Measurements from ENCODE around the gene TXLNA. TPM values are rescaled to one million over a fixed set of nuclear protein-coding genes. Genes with fewer than 3 reads are reported as not detected.

Gene TXLNA
- total RNA-seq, 2 donors from 2014 or later, result 22.9 to 24.6 TPM

- no peak for ATAC-seq
- Mint-ChIP-seq H3K27me3 (no peaks in the 10 kb centered on the region), H3K36me3 (ENCODE audit: low read depth) (peaks cover 3% of the 10 kb centered on the region), H3K27ac (peak overlapping the region; percentile 77), H3K4me3 (no peak overlapping the region), H3K4me1 (peaks cover 23% of the 10 kb centered on the region)
- no peak for DNase-seq
- no peaks in the 10 kb centered on the region for H3K9me3 ChIP-seq (ENCODE audit: control insufficient read depth, low read length, poor library complexity, severe bottlenecking)
Observed at GRCh38 chr1:32228771-32229170, 49.3 kb downstream of the TXLNA start.

DNA sequence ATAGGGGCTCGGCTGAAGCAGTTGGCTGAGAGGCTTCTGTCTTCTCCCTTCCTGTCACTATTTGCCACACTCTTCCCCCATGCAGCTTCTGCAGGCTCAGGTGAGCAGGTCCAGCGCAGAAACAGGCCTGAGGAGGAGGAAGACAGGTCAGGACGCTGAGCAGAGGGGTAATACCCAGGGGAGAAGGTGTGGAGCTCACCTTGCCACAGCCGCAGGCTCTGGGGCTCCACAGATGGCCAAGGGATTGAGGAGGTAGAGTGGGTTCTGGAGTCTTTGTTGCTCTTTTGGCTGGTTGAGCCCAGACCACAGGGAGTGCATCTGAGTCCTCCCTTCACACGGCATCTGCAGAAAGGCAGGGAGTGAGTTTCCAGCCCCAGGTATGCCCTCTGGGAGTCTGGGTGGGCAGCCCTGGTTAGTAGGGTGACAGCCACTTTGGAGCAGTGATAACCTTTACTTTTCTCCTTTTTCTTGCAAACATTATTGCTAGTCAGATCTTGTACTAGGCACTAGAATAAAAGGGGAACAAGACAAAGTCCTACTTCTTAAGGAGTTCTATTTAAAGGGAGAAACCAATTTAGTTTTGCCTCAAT, 52.5 kb downstream of the TXLNA start:
- Mint-ChIP-seq H3K27ac (peak overlapping the region; percentile 73), H3K4me1 (peaks cover 16% of the 10 kb centered on the region), H3K27me3 (no peaks in the 10 kb centered on the region), H3K4me3 (no peak overlapping the region), H3K36me3 (ENCODE audit: low read depth) (peaks cover 3% of the 10 kb centered on the region)
- H3K9me3 ChIP-seq (ENCODE audit: control insufficient read depth, low read length, poor library complexity, severe bottlenecking), result no peaks in the 10 kb centered on the region
- ATAC-seq, result no peak
- no peak for DNase-seq

- H3K9me3 ChIP-seq (ENCODE audit: control insufficient read depth, low read length, poor library complexity, severe bottlenecking), result no peaks in the 10 kb centered on the region
- no peak for DNase-seq
- ATAC-seq, result no peak
- H3K4me3 Mint-ChIP-seq, result no peak overlapping the region
- peak overlapping the region; percentile 73 for H3K27ac Mint-ChIP-seq
- H3K27me3 Mint-ChIP-seq, result no peaks in the 10 kb centered on the region
- peaks cover 2% of the 10 kb centered on the region for H3K36me3 Mint-ChIP-seq (ENCODE audit: low read depth)
- peaks cover 14% of the 10 kb centered on the region for H3K4me1 Mint-ChIP-seq
Observed at GRCh38 chr1:32232558-32233304, 53.3 kb downstream of the TXLNA start.

- ATAC-seq (no peak), DNase-seq (no peak)
- H3K9me3 ChIP-seq (ENCODE audit: control insufficient read depth, low read length, poor library complexity, severe bottlenecking), result no peaks in the 10 kb centered on the region
- no peaks in the 10 kb centered on the region for H3K27me3 Mint-ChIP-seq
- no peaks in the 10 kb centered on the region for H3K36me3 Mint-ChIP-seq (ENCODE audit: low read depth)
- H3K4me3 Mint-ChIP-seq, result no peak overlapping the region
- peaks cover 8% of the 10 kb centered on the region for H3K4me1 Mint-ChIP-seq
- H3K27ac Mint-ChIP-seq, result no peak overlapping the region
Observed at GRCh38 chr1:32234792-32235191, 55.3 kb downstream of the TXLNA start.

DNA sequence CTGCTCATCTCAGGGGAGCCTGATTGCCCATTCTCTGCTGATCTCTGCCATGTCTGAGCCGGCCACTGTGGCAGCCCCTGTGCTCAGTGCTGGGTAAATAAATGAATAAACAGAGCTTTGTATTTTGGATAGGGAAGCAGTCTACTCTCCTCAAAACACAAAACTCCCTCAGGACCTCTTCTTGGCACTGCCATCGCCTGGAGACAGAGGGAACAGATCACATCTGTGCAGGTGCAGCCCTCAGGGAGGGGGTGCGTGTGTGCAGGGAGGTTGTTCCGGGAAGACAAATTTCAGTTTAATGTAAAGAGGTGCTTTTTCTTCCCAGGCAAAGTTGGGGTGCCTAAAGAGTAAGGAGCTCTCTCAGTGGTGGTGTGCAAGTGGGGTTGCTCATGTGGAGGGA, 59.9 kb downstream of the TXLNA start:
- Mint-ChIP-seq H3K27me3 (no peaks in the 10 kb centered on the region), H3K36me3 (ENCODE audit: low read depth) (no peaks in the 10 kb centered on the region), H3K4me3 (peak overlapping the region; percentile 91), H3K27ac (no peak overlapping the region), H3K4me1 (peaks cover 16% of the 10 kb centered on the region)
- ATAC-seq (no peak), DNase-seq (no peak)
- no peaks in the 10 kb centered on the region for H3K9me3 ChIP-seq (ENCODE audit: control insufficient read depth, low read length, poor library complexity, severe bottlenecking)

DNA sequence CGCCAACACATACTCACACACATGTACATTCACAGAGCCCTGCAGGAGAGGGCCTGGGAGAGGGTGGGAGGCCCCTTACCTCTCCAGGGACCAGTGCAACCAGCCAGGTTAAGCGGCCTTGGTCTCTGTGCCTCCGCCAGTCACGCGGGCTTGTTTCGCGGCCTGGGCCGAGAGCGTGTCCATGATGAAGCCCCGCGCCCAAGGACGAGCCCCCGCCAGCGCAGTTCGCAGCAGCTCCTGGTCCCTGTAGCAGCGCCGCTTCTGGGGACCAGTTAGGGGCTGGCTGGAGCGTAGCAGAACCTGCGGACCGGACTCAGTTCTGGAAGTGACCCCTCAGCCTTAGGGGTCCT, 60.3 kb downstream of the TXLNA start:
- Mint-ChIP-seq H3K27me3 (no peaks in the 10 kb centered on the region), H3K36me3 (ENCODE audit: low read depth) (no peaks in the 10 kb centered on the region), H3K4me3 (peak overlapping the region; percentile 91), H3K27ac (no peak overlapping the region), H3K4me1 (peaks cover 16% of the 10 kb centered on the region)
- no peaks in the 10 kb centered on the region for H3K9me3 ChIP-seq (ENCODE audit: control insufficient read depth, low read length, poor library complexity, severe bottlenecking)
- DNase-seq (no peak), ATAC-seq (no peak)

GRCh38 chr1:32240140-32240951, 60.9 kb downstream of the TXLNA start:
- Mint-ChIP-seq H3K4me1 (peaks cover 16% of the 10 kb centered on the region), H3K27ac (peak overlapping the region; percentile 72), H3K27me3 (no peaks in the 10 kb centered on the region), H3K36me3 (ENCODE audit: low read depth) (no peaks in the 10 kb centered on the region), H3K4me3 (peak overlapping the region; percentile 91)
- ATAC-seq (peak; percentile 73), DNase-seq (peak; percentile 29 to 62 (median 58))
- no peaks in the 10 kb centered on the region for H3K9me3 ChIP-seq (ENCODE audit: control insufficient read depth, low read length, poor library complexity, severe bottlenecking)

GRCh38 chr1:32241001-32241763, 61.7 kb downstream of the TXLNA start:
- H3K27me3 Mint-ChIP-seq, result no peaks in the 10 kb centered on the region
- peak overlapping the region; percentile 89 for H3K27ac Mint-ChIP-seq
- ATAC-seq (peak; percentile 81), DNase-seq (peak; percentile 20 to 33 (median 21))
- H3K4me3 Mint-ChIP-seq, result peak overlapping the region; percentile 91
- no peaks in the 10 kb centered on the region for H3K36me3 Mint-ChIP-seq (ENCODE audit: low read depth)
- H3K9me3 ChIP-seq (ENCODE audit: control insufficient read depth, low read length, poor library complexity, severe bottlenecking), result no peaks in the 10 kb centered on the region
- peaks cover 16% of the 10 kb centered on the region for H3K4me1 Mint-ChIP-seq

- Mint-ChIP-seq H3K4me1 (peaks cover 19% of the 10 kb centered on the region), H3K4me3 (no peak overlapping the region), H3K27me3 (no peaks in the 10 kb centered on the region), H3K36me3 (ENCODE audit: low read depth) (no peaks in the 10 kb centered on the region), H3K27ac (peak overlapping the region; percentile 89)
- H3K9me3 ChIP-seq (ENCODE audit: control insufficient read depth, low read length, poor library complexity, severe bottlenecking), result no peaks in the 10 kb centered on the region
- no peak for ATAC-seq
- no peak for DNase-seq
Observed at GRCh38 chr1:32242341-32242851, 62.9 kb downstream of the TXLNA start.

DNA sequence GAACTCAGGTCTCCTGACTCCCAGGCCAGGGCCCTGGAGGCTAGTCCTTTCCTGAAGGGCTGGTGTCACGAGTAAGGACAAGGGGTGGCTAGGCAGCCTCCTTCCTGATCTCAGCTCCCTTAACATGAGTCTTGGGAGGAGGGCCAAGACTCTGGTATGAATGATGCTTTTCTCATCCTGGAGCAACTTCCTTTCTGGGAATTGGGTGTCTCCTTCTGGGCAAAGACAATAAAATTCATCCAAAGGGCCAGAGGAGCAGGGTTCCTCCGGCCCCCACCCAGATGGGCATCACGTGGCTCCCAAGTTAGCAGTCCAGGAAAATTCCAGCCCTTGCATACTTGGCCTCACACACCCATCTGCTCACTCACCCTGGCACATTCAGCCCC, 67.4 kb downstream of the TXLNA start, which contains the start of gene FAM167B:
Gene FAM167B, plus strand, starts transcription at position 335 of the 386 bp plus-strand sequence. CDS start 200 bp downstream, outside the sequence.
- no peak for ATAC-seq
- Mint-ChIP-seq H3K27me3 (no peaks in the 10 kb centered on the region), H3K27ac (peak within 1 kb of the TSS; percentile 100), H3K4me1 (peaks cover 41% of the 10 kb centered on the region), H3K4me3 (peak within 1 kb of the TSS; percentile 99), H3K36me3 (ENCODE audit: low read depth) (peaks cover 7% of the 10 kb centered on the region)
- DNase-seq, result no peak
- H3K9me3 ChIP-seq (ENCODE audit: control insufficient read depth, low read length, poor library complexity, severe bottlenecking), result no peaks in the 10 kb centered on the region

- DNase-seq (no peak), ATAC-seq (no peak)
- peak overlapping the region; percentile 99 for H3K4me3 Mint-ChIP-seq
- no peaks in the 10 kb centered on the region for H3K27me3 Mint-ChIP-seq
- peaks cover 40% of the 10 kb centered on the region for H3K4me1 Mint-ChIP-seq
- no peaks in the 10 kb centered on the region for H3K9me3 ChIP-seq (ENCODE audit: control insufficient read depth, low read length, poor library complexity, severe bottlenecking)
- peak overlapping the region; percentile 100 for H3K27ac Mint-ChIP-seq
- H3K36me3 Mint-ChIP-seq (ENCODE audit: low read depth), result peaks cover 11% of the 10 kb centered on the region
Observed at GRCh38 chr1:32247452-32247851, 68.0 kb downstream of the TXLNA start.

Measured in T-helper 17 cell (primary cell).